GM12801 (cell line): Measurements from ENCODE around the gene EPB42.

Experiments
- TF ChIP-seq, protein P1 (sequence below): IDR thresholded peaks from one replicate; pipeline ENCODE4 v1.5.1; 2011; ENCODE audit warnings: control low read depth; ENCODE audit not compliant: insufficient read length; ENCODE audit errors: extremely low read depth

Gene EPB42

DNA sequence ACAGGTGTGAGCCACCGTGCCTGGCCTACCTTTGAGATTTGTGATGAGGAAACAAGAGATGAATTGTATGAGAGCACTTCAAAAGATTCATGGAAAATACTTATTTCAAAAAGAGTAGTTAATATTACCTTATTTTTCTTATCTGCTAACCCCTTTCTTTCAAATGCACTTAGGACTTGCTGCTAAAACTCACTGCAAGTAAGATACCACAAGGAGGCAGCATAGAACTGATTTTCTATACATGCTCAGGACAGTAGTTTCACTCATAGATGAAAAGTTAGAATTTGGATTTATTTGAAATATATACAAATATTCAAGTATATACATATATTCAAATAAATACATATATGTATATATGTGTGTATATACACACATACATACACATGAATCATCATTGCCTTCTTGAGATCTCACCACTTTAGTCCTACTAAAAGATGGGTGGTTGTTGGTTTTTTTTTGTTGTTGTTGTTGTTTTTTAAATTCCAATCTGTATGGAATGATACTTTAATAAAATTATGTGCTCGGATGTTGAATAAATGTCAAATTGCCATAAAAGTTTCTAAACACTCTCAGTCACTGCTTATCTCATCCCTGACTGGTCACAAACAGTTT, 33.2 kb downstream of the EPB42 start:
- TF ChIP-seq, protein P1, sequence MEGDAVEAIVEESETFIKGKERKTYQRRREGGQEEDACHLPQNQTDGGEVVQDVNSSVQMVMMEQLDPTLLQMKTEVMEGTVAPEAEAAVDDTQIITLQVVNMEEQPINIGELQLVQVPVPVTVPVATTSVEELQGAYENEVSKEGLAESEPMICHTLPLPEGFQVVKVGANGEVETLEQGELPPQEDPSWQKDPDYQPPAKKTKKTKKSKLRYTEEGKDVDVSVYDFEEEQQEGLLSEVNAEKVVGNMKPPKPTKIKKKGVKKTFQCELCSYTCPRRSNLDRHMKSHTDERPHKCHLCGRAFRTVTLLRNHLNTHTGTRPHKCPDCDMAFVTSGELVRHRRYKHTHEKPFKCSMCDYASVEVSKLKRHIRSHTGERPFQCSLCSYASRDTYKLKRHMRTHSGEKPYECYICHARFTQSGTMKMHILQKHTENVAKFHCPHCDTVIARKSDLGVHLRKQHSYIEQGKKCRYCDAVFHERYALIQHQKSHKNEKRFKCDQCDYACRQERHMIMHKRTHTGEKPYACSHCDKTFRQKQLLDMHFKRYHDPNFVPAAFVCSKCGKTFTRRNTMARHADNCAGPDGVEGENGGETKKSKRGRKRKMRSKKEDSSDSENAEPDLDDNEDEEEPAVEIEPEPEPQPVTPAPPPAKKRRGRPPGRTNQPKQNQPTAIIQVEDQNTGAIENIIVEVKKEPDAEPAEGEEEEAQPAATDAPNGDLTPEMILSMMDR, result no peak

DNA sequence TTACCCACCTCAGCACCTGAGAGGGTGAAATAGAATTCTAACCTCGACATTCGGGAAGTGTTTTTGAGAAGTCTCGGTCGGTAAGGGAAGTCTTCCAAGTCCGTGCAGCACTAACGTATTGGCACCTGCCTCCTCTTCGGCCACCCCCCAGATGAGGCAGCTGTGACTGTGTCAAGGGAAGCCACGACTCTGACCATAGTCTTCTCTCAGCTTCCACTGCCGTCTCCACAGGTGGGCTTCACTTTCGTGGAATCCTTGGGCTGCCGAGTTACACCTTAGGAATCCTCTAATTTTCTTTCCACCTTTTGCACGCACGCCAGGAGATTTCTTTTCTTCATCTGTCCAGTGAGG, 34.8 kb downstream of the EPB42 start:
- TF ChIP-seq, protein P1, result no peak

DNA sequence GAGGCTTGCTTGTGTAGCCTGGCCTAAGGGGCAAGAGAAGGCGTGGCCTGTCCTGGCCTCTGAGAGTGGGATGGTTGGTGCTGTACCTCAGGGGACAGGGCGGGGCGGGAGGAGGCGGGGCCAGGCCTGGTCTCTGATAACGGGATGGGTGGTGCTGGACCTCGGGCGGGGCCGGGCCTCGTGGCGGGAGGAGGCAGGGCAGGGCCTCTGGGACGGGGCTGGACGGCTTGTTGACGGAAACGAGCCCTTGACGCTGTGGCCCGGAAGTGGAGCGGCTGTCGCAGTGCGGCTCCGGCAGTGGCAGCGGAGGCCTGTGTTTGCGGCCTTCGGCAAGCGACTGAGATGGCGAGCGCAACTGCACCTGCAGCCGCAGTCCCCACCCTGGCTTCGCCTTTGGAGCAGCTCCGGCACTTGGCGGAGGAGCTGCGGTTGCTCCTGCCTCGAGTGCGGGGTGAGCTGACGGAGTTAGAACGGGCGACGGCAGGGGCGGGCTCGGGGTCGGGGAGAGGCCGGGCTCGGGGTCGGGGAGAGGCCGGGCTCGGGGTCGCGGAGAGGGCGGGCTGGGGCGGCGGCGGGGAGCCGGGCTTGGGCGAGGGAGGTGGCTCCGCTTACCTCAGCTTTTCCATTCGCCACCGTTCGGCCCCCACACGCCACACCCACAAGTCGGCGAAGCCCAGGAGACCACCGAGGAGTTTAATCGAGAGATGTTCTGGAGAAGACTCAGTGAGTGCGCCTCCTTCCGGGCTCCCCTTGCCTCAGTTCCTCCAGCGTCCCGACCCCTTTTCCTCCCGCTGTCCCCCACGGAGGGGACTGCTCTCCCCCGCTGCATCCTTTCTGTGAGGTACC, 35.4 kb downstream of the EPB42 start, which contains the start of gene CCNDBP1:
CCNDBP1 (plus strand) TSS at position 247 of the 846 bp plus-strand sequence; CDS start at position 343, 96 bp downstream.
- TF ChIP-seq, protein P1, result no peak

DNA sequence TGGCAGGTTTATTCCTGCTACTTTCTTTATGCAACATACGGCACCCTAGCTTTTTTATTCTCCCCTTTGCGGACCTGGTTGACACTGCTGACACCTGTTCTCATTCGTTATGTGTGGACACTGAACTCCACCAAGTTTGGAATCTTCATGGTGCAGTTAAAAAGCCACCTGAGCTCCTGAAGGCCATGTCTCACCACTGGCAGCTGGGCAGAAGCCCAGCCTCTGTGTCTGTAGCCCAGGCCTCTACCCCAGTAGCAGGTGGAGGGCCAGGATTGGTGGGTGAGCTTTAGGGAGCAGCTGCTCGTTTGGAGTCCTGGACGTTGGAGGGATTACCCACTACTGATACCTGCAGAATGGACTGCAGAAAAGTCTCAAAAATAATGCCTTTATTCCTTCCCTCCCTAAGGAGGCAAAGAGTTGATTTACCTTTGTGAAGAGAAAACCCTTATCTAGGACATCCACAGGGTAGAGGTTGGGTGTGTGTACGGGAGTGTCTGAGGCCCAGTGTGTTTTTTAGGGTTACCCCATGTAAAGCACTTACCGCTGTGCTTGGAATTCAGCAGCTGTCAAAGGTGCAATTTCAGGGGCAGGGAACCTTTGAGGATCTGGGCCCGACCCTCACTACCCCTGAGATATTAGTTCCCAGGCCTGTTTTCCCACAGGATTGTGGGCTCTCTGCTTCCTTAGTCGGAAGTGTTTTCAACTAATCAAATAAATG, 36.3 kb downstream of the EPB42 start:
- TF ChIP-seq, protein P1, result no peak

DNA sequence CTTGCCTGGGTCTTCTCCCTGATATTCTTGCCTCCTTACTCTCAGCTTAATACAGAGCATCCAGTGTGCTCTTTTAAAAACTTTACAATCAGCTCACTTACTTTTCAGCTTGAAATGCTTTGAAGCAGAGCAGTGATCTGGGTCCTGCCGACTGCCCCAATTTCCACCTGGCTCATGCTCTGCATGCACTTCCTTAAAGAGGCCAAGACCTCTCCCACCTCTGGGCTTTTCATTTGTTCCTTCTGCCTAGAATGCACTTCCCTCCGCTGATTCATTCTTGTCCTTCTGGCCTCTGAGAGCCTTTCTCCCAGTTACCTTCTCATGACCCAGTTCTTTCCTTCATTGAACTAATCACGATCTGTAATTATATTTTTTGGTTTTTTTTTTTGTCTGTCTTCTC, 37.5 kb downstream of the EPB42 start:
- TF ChIP-seq, protein P1, result no peak

DNA sequence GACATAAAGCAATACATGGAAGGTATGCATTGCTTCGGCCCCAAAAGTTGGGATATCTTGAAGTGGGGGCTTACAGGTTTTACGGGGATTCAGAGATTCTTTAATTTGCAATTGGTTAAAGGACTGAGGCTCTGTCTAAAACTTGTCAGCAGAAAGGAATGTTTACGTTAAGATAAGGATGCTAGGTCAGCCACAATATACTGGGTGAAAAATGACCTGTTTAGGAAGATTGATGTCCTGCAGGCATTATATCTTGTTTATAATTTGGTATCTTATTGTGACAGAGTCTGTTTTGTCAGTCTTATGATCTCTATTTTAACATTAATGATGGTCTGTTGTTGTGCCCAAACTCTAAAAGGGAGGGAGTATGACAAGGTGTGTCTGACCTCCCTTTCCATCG, 50.9 kb downstream of the EPB42 start:
- TF ChIP-seq, protein P1, result no peak
